K562 (cell line): ENCODE measurements around the gene TRIM38. TPM values are rescaled to one million over a fixed set of nuclear protein-coding genes. Genes with fewer than 3 reads are reported as not detected.

Experiments used
- CHD4 ChIP-seq: fragments of 200-600 bp; sonication (generic); IDR thresholded peaks from 3 replicates; pipeline ENCODE4 v1.6.1; 2012; ENCODE audit warnings: low read depth, mild to moderate bottlenecking, mixed read lengths, low read length, inconsistent platforms; ENCODE audit not compliant: insufficient read depth, insufficient replicate concordance, poor library complexity, severe bottlenecking
- FOXA3 ChIP-seq, 2 experiments: fragments of 450-650 bp in 1 of 2; sonication (generic) in 1 of 2; formaldehyde crosslinking; IDR thresholded peaks in 1 of 2; conservative IDR thresholded peaks in 1 of 2; 2 replicates each; pipeline versions ENCODE4 v1.4.0 to v1.8.0; 2020 to 2022; ENCODE audit warnings: mild to moderate bottlenecking in 2 of 2, missing genetic modification reagents in 1 of 2
- JUNB ChIP-seq: fragments of 450-650 bp; formaldehyde crosslinking; conservative IDR thresholded peaks from 2 replicates; pipeline ENCODE4 v1.4.0; 2020; ENCODE audit warnings: mild to moderate bottlenecking
- KLF6 ChIP-seq: fragments of 250-450 bp; sonication (Bioruptor Pico); IDR thresholded peaks from 2 replicates; pipeline ENCODE4 v1.4.0; 2020; ENCODE audit warnings: mild to moderate bottlenecking, moderate library complexity, borderline replicate concordance
- OTX1 ChIP-seq: fragments of 450-650 bp; formaldehyde crosslinking; IDR thresholded peaks from 2 replicates; pipeline ENCODE4 v1.4.0; 2022; ENCODE audit warnings: mild to moderate bottlenecking
- SNRNP70 ChIP-seq: fragments of 200-400 bp; formaldehyde crosslinking; optimal IDR thresholded peaks from 2 replicates; pipeline ENCODE3; 2017; ENCODE audit warnings: low read depth, low read length
- TEAD1 ChIP-seq, 2 experiments: fragments of 450-650 bp in 1 of 2; sonication (generic) in 1 of 2; formaldehyde crosslinking; IDR thresholded peaks; 2 replicates each; pipeline versions ENCODE4 v1.4.0 to v1.8.0; 2020 to 2022; ENCODE audit warnings: mild to moderate bottlenecking in 2 of 2, missing genetic modification reagents in 1 of 2
- USF1 ChIP-seq: sonication (generic); formaldehyde crosslinking; IDR thresholded peaks from 2 replicates; pipeline ENCODE4 v1.9.0; 2022; ENCODE audit warnings: mild to moderate bottlenecking, missing genetic modification reagents
- ZBTB8A ChIP-seq: fragments of 450-650 bp; IDR thresholded peaks from 2 replicates; pipeline ENCODE4 v1.6.1; 2018; ENCODE audit warnings: mild to moderate bottlenecking, moderate library complexity; ENCODE audit not compliant: partially characterized antibody
- ZNF134 ChIP-seq: fragments of 250-450 bp; sonication (Bioruptor Pico); conservative IDR thresholded peaks from 2 replicates; pipeline ENCODE4 v1.4.0; 2020
- ZNF175 ChIP-seq: fragments of 200-800 bp; sonication (Bioruptor generic); IDR thresholded peaks from 2 replicates; pipeline ENCODE4 v1.6.1; 2016; ENCODE audit warnings: low read depth, mild to moderate bottlenecking, missing genetic modification characterization, missing compliant biosample characterization
- ZNF232 ChIP-seq: sonication (generic); formaldehyde crosslinking; IDR thresholded peaks from 2 replicates; pipeline ENCODE4 v1.8.0; 2022; ENCODE audit warnings: mild to moderate bottlenecking, missing genetic modification reagents
- ZNF316 ChIP-seq: fragments of 450-650 bp; IDR thresholded peaks from 2 replicates; pipeline ENCODE4 v1.6.1; 2016
- ZNF384 ChIP-seq: IDR thresholded peaks from 2 replicates; pipeline ENCODE4 v1.6.1; 2012; ENCODE audit warnings: low read depth, low read length, improper control_type of control experiment
- ZNF707 ChIP-seq: fragments of 250-450 bp; sonication (Bioruptor Pico); conservative IDR thresholded peaks from 2 replicates; pipeline ENCODE4 v1.8.0; 2022; ENCODE audit warnings: inconsistent platforms, mild to moderate bottlenecking, moderate library complexity
- polyA plus RNA-seq, 8 experiments: library from polyadenylated mRNA; depleted of rRNA in 4 of 8; stranded (reverse) in 5 of 8; unstranded in 3 of 8; fragments of >200 nt; fragmentation: Nextera tagmentation in 2 of 8; fragmentation: Illumina TruSeq in 1 of 8; extraction: Ambion mirVana in 2 of 8; extraction: Trizol in 1 of 8; gene quantifications; 2 replicates each; pipeline versions ENCODE4 v1.2.1 to v1.2.3, GENCODE V29; 2011 to 2014; ENCODE audit warnings: inconsistent platforms in 1 of 8, missing spikeins in 1 of 8
- total RNA-seq, 7 experiments: library from RNA; depleted of rRNA in 6 of 7; stranded (reverse); fragments of >200 nt in 6 of 7; fragmentation: Illumina TruSeq in 2 of 7; extraction: Trizol in 2 of 7; gene quantifications; 2 replicates each; pipeline versions ENCODE4 v1.2.1 to v1.2.3, GENCODE V29; 2011 to 2021; ENCODE audit warnings: low replicate concordance in 1 of 7
- TF ChIP-seq, protein P1 (sequence below): sonication (generic); formaldehyde crosslinking; IDR thresholded peaks from 2 replicates; pipeline ENCODE4 v1.8.1; 2022; ENCODE audit warnings: missing genetic modification reagents
- TF ChIP-seq, protein P2 (sequence below): fragments of 450-650 bp; IDR thresholded peaks from 2 replicates; pipeline ENCODE4 v1.7.0; 2016; ENCODE audit warnings: borderline replicate concordance

TRIM38 gene
- total and polyA plus RNA-seq, 9 of the 15 experiments (the other 6 are each of a cell fraction or from before 2014, with no cell fraction given), result 1.7 to 6.7 (median 6.3) TPM

- TF ChIP-seq, protein P1, sequence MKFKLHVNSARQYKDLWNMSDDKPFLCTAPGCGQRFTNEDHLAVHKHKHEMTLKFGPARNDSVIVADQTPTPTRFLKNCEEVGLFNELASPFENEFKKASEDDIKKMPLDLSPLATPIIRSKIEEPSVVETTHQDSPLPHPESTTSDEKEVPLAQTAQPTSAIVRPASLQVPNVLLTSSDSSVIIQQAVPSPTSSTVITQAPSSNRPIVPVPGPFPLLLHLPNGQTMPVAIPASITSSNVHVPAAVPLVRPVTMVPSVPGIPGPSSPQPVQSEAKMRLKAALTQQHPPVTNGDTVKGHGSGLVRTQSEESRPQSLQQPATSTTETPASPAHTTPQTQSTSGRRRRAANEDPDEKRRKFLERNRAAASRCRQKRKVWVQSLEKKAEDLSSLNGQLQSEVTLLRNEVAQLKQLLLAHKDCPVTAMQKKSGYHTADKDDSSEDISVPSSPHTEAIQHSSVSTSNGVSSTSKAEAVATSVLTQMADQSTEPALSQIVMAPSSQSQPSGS (CRISPR knock-in tag), result peak; percentile 97
- TF ChIP-seq TEAD1 (CRISPR knock-in tag; IDR thresholded peaks at IDR 0.05), result no peak; a peak in 1 of 4 replicates
- TF ChIP-seq CHD4, result no peak
- no peak for TF ChIP-seq ZNF384
- no peak for TF ChIP-seq KLF6 (CRISPR knock-in tag)
- peak; percentile 56 to 88; a peak in 2 of 4 replicates for TF ChIP-seq FOXA3 (CRISPR knock-in tag; conservative IDR thresholded peaks at IDR 0.05 in 1 of 2, IDR thresholded peaks at IDR 0.05 in 1 of 2)
- TF ChIP-seq ZNF707 (CRISPR knock-in tag), result no peak; the same call in none of the 2 replicates
- TF ChIP-seq, protein P2, sequence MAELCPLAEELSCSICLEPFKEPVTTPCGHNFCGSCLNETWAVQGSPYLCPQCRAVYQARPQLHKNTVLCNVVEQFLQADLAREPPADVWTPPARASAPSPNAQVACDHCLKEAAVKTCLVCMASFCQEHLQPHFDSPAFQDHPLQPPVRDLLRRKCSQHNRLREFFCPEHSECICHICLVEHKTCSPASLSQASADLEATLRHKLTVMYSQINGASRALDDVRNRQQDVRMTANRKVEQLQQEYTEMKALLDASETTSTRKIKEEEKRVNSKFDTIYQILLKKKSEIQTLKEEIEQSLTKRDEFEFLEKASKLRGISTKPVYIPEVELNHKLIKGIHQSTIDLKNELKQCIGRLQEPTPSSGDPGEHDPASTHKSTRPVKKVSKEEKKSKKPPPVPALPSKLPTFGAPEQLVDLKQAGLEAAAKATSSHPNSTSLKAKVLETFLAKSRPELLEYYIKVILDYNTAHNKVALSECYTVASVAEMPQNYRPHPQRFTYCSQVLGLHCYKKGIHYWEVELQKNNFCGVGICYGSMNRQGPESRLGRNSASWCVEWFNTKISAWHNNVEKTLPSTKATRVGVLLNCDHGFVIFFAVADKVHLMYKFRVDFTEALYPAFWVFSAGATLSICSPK, result 0 out of 2 replicates have a peak, but pooled peaks have one; percentile 15
- TF ChIP-seq ZBTB8A, result no peak
- TF ChIP-seq ZNF316, result no peak
- peak; percentile 97 for TF ChIP-seq SNRNP70
- peak; percentile 86 for TF ChIP-seq JUNB (CRISPR knock-in tag)
- no peak for TF ChIP-seq USF1
- peak; percentile 80 for TF ChIP-seq ZNF175
- TF ChIP-seq OTX1, result no peak
- TF ChIP-seq ZNF232 (CRISPR knock-in tag), result peak; percentile 69; the same call in 1 of the 2 replicates
- peak; percentile 7; the same call in 1 of the 2 replicates for TF ChIP-seq ZNF134 (CRISPR knock-in tag)
Measured at GRCh38 chr6:26025894-26026832, 63.6 kb downstream of the TRIM38 start (continued).
